Ishikawa (cell line): ENCODE results near the gene MRPS23.

ENCODE experiments used
- CEBPB ChIP-seq: IDR thresholded peaks from 2 replicates; pipeline ENCODE4 v1.6.1; 2012
- CREB1 ChIP-seq: IDR thresholded peaks from 2 replicates; pipeline ENCODE4 v1.6.1; 2012; ENCODE audit warnings: low read depth
- EGR1 ChIP-seq: IDR thresholded peaks from 2 replicates; pipeline ENCODE4 v1.6.1; 2012
- EP300 ChIP-seq: IDR thresholded peaks from 2 replicates; pipeline ENCODE4 v1.6.1; 2012; ENCODE audit warnings: borderline replicate concordance
- FOXM1 ChIP-seq: IDR thresholded peaks from 2 replicates; pipeline ENCODE4 v1.6.1; 2012; ENCODE audit warnings: low read depth, borderline replicate concordance
- MAX ChIP-seq: IDR thresholded peaks from 2 replicates; pipeline ENCODE4 v1.6.1; 2012
- NFIC ChIP-seq: IDR thresholded peaks from 2 replicates; pipeline ENCODE4 v1.6.1; 2012
- RAD21 ChIP-seq: IDR thresholded peaks from 2 replicates; pipeline ENCODE4 v1.6.1; 2012; ENCODE audit warnings: low read depth
- REST ChIP-seq: IDR thresholded peaks from 2 replicates; pipeline ENCODE4 v1.6.1; 2012; ENCODE audit warnings: low read depth, mild to moderate bottlenecking
- TAF1 ChIP-seq: IDR thresholded peaks from 2 replicates; pipeline ENCODE4 v1.6.1; 2012; ENCODE audit warnings: low read depth, mild to moderate bottlenecking
- TCF12 ChIP-seq: IDR thresholded peaks from 2 replicates; pipeline ENCODE4 v1.6.1; 2012; ENCODE audit warnings: low read depth
- TEAD4 ChIP-seq: IDR thresholded peaks from 2 replicates; pipeline ENCODE4 v1.6.1; 2012
- USF1 ChIP-seq: IDR thresholded peaks from 2 replicates; pipeline ENCODE4 v1.6.1; 2012
- YY1 ChIP-seq: IDR thresholded peaks from 2 replicates; pipeline ENCODE4 v1.6.1; 2012; ENCODE audit warnings: low read depth
- ZBTB7A ChIP-seq: IDR thresholded peaks from 2 replicates; pipeline ENCODE4 v1.6.1; 2012; ENCODE audit warnings: low read depth

MRPS23 gene

GRCh38 chr17:57871863-57872262 is 22.0 kb upstream of the MRPS23 start:
- TF ChIP-seq USF1 (no peak), CEBPB (no peak), MAX (no peak), REST (no peak), TCF12 (no peak), EGR1 (no peak), FOXM1 (no peak), RAD21 (no peak), CREB1 (no peak)

- no peak for TF ChIP-seq EGR1
- TF ChIP-seq FOXM1, result no peak
- TF ChIP-seq TEAD4, result no peak
- TF ChIP-seq CREB1, result no peak
- TF ChIP-seq NFIC, result no peak
- no peak for TF ChIP-seq ZBTB7A
- no peak for TF ChIP-seq MAX
- TF ChIP-seq TCF12, result no peak
- no peak for TF ChIP-seq YY1
These were observed 21.3 kb upstream of the MRPS23 start for GRCh38 chr17:57871155-57871554.

GRCh38 chr17:57870283-57870635 is 20.4 kb upstream of the MRPS23 start:
- TF ChIP-seq RAD21 (no peak), ZBTB7A (no peak), CREB1 (no peak), NFIC (no peak), REST (no peak), TAF1 (no peak), EP300 (no peak), USF1 (no peak), MAX (no peak), FOXM1 (no peak), EGR1 (no peak), CEBPB (no peak), TEAD4 (no peak), YY1 (no peak), TCF12 (no peak)

GRCh38 chr17:57869617-57870282 is 19.9 kb upstream of the MRPS23 start:
- no peak for TF ChIP-seq EP300

GRCh38 chr17:57868910-57869616 is 19.2 kb upstream of the MRPS23 start:
- TF ChIP-seq USF1 (no peak), TEAD4 (no peak), TAF1 (no peak), CREB1 (no peak), TCF12 (no peak), REST (no peak), EP300 (no peak), YY1 (no peak), ZBTB7A (no peak), NFIC (no peak), MAX (no peak), FOXM1 (no peak), EGR1 (no peak), CEBPB (no peak), RAD21 (no peak)
